Measurements from ENCODE around the gene NTF3.

NTF3 gene

DNA sequence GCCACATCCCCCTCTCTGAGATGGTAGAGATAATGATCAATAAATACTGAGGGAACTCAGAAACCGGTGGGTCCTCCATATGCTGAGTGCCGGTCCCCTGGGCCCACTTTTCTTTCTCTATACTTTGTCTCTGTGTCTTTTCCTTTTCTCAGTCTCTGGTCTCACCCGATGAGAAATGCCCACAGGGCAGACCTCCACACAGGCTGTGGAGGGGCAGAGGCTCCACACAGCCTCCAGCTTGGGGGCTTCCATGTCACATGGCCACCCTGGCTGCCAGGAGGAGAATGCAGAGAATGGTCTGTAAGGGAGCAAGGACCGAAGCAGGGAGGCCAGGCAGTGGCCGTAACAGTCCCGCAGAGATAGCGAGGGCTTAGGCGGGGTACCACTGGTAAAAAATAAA is 105.9 kb downstream of the NTF3 start:
- H3K4me1 ChIP-seq (ENCODE audit: control insufficient read depth, insufficient read depth, low read length) = no peaks in the 10 kb centered on the region
- H3K9me3 ChIP-seq (ENCODE audit: control insufficient read depth, insufficient read depth, low read depth, low read length) = no peaks in the 10 kb centered on the region
- H3K36me3 ChIP-seq (ENCODE audit: control insufficient read depth in 2 of 2, insufficient read depth in 1 of 2, low read length in 2 of 2) = no peaks in the 10 kb centered on the region
- CTCF ChIA-PET = interaction anchor here (0.5 kb wide), 1 partner anchor 27 kb away, joined by 3 read pairs; no protein-coding TSS in a partner anchor
- H3K4me3 ChIP-seq (ENCODE audit: low read depth, low read length) = no peak overlapping the region
- POLR2A ChIA-PET = no interaction called here
- TF ChIP-seq, protein P1, sequence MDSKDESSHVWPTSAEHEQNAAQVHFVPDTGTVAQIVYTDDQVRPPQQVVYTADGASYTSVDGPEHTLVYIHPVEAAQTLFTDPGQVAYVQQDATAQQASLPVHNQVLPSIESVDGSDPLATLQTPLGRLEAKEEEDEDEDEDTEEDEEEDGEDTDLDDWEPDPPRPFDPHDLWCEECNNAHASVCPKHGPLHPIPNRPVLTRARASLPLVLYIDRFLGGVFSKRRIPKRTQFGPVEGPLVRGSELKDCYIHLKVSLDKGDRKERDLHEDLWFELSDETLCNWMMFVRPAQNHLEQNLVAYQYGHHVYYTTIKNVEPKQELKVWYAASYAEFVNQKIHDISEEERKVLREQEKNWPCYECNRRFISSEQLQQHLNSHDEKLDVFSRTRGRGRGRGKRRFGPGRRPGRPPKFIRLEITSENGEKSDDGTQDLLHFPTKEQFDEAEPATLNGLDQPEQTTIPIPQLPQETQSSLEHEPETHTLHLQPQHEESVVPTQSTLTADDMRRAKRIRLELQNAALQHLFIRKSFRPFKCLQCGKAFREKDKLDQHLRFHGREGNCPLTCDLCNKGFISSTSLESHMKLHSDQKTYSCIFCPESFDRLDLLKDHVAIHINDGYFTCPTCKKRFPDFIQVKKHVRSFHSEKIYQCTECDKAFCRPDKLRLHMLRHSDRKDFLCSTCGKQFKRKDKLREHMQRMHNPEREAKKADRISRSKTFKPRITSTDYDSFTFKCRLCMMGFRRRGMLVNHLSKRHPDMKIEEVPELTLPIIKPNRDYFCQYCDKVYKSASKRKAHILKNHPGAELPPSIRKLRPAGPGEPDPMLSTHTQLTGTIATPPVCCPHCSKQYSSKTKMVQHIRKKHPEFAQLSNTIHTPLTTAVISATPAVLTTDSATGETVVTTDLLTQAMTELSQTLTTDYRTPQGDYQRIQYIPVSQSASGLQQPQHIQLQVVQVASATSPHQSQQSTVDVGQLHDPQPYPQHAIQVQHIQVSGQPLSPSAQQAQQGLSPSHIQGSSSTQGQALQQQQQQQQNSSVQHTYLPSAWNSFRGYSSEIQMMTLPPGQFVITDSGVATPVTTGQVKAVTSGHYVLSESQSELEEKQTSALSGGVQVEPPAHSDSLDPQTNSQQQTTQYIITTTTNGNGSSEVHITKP (tag by site-specific recombination; IDR thresholded peaks at IDR 0.05) = no peak
- TF ChIP-seq HOXA7 (CRISPR knock-in tag; IDR thresholded peaks at IDR 0.05; ENCODE audit: borderline replicate concordance) = no peak
- no peak for TF ChIP-seq ZNF624 (tag by site-specific recombination; IDR thresholded peaks at IDR 0.05)
- TF ChIP-seq, protein P2, sequence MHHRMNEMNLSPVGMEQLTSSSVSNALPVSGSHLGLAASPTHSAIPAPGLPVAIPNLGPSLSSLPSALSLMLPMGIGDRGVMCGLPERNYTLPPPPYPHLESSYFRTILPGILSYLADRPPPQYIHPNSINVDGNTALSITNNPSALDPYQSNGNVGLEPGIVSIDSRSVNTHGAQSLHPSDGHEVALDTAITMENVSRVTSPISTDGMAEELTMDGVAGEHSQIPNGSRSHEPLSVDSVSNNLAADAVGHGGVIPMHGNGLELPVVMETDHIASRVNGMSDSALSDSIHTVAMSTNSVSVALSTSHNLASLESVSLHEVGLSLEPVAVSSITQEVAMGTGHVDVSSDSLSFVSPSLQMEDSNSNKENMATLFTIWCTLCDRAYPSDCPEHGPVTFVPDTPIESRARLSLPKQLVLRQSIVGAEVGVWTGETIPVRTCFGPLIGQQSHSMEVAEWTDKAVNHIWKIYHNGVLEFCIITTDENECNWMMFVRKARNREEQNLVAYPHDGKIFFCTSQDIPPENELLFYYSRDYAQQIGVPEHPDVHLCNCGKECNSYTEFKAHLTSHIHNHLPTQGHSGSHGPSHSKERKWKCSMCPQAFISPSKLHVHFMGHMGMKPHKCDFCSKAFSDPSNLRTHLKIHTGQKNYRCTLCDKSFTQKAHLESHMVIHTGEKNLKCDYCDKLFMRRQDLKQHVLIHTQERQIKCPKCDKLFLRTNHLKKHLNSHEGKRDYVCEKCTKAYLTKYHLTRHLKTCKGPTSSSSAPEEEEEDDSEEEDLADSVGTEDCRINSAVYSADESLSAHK (tag by site-specific recombination; IDR thresholded peaks at IDR 0.05) = no peak
- TF ChIP-seq ZNF202 (tag by site-specific recombination; IDR thresholded peaks at IDR 0.05; ENCODE audit: borderline replicate concordance) = no peak
- no peak for TF ChIP-seq ZBTB17 (tag by site-specific recombination; IDR thresholded peaks at IDR 0.05)
- TF ChIP-seq EGR2 (tag by site-specific recombination; IDR thresholded peaks at IDR 0.05; ENCODE audit: low read depth) = no peak
- TF ChIP-seq ZNF843 (tag by site-specific recombination; IDR thresholded peaks at IDR 0.05) = no peak
- TF ChIP-seq, protein P3, sequence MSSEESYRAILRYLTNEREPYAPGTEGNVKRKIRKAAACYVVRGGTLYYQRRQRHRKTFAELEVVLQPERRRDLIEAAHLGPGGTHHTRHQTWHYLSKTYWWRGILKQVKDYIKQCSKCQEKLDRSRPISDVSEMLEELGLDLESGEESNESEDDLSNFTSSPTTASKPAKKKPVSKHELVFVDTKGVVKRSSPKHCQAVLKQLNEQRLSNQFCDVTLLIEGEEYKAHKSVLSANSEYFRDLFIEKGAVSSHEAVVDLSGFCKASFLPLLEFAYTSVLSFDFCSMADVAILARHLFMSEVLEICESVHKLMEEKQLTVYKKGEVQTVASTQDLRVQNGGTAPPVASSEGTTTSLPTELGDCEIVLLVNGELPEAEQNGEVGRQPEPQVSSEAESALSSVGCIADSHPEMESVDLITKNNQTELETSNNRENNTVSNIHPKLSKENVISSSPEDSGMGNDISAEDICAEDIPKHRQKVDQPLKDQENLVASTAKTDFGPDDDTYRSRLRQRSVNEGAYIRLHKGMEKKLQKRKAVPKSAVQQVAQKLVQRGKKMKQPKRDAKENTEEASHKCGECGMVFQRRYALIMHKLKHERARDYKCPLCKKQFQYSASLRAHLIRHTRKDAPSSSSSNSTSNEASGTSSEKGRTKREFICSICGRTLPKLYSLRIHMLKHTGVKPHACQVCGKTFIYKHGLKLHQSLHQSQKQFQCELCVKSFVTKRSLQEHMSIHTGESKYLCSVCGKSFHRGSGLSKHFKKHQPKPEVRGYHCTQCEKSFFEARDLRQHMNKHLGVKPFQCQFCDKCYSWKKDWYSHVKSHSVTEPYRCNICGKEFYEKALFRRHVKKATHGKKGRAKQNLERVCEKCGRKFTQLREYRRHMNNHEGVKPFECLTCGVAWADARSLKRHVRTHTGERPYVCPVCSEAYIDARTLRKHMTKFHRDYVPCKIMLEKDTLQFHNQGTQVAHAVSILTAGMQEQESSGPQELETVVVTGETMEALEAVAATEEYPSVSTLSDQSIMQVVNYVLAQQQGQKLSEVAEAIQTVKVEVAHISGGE (tag by site-specific recombination; conservative IDR thresholded peaks at IDR 0.05; ENCODE audit: low read depth) = no peak
- TF ChIP-seq, protein P4, sequence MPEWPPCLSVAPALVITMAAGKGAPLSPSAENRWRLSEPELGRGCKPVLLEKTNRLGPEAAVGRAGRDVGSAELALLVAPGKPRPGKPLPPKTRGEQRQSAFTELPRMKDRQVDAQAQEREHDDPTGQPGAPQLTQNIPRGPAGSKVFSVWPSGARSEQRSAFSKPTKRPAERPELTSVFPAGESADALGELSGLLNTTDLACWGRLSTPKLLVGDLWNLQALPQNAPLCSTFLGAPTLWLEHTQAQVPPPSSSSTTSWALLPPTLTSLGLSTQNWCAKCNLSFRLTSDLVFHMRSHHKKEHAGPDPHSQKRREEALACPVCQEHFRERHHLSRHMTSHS (tag by site-specific recombination; IDR thresholded peaks at IDR 0.05) = no peak
- no peak for TF ChIP-seq ZNF175 (tag by site-specific recombination; IDR thresholded peaks at IDR 0.05)
- no peak overlapping the region for H3K27ac ChIP-seq (ENCODE audit: extremely low read depth, low read depth, low read length)
